Right ventricle myocardium superior (tissue), 1 donor: ENCODE data around the gene GNAI3. TPM values are rescaled to one million over a fixed set of nuclear protein-coding genes. Genes with fewer than 3 reads are reported as not detected.
A peak's percentile ranks its signal among the peaks of the same experiment; 100 is the strongest.

Experiments used
- ATAC-seq: fragments of 200-7000 bp; cut with Tn5 transposase; one replicate; pipeline ENCODE4 v1.9.1; 2020; ENCODE audit warnings: mild to moderate bottlenecking; ENCODE audit not compliant: poor library complexity
- DNase-seq: peaks from one replicate; pipeline ENCODE4 v3.0.0-alpha.2; 2020
- intact Hi-C: fragments of 100-400 bp; cut with DNase I; formaldehyde crosslinking; loops from one replicate; pipeline ENCODE4 v1.11.2; 2022
- total RNA-seq: library from RNA; stranded (reverse); fragmentation: NEBNext Ultra II Directional; extraction: Animal tissue kit (Norgen Biotek cat#: 25700); gene quantifications from one replicate; pipeline ENCODE4 v1.2.1, GENCODE V29; 2021
- donor health status: DM: no; HTN: yes; CAD: no; lungs with severe emphysema.

Gene GNAI3
- total RNA-seq, 1 donor from 2014 or later = 2.4 TPM

GRCh38 chr1:109521002-109521951 is 27.1 kb upstream of the GNAI3 start:
- ATAC-seq = peak; percentile 71
- DNase-seq = no peak
- intact Hi-C loops = loop anchor here (10.0 kb wide), 1 partner anchor 76 kb away; no protein-coding TSS in a partner anchor

DNA sequence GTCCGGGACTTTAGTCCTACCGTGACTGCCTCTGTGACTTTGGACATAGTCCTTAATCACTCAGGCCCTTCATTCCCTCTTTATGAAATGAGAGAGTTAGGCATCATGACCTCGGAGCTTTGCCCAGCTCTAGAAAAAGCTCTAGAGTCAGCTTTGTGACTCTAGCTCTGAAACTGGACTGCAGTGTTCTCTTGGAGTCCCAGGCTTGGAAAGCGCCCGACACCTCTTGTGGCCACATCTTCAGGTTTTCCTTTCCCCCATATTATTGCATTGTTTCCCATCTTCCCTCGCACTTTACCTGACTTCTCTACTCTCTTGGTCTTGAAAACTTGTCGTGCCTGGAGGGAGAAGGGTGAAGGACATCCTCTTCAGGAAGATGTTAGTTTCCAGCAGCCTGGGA is 26.4 kb upstream of the GNAI3 start:
- ATAC-seq (no peak), DNase-seq (no peak)
- intact Hi-C loops = loop anchor here (10.0 kb wide), 1 partner anchor 77 kb away; no protein-coding TSS in a partner anchor

GRCh38 chr1:109523706-109524105 is 24.7 kb upstream of the GNAI3 start:
- ATAC-seq (no peak), DNase-seq (no peak)
- intact Hi-C loops = loop anchor here (10.0 kb wide), 1 partner anchor 79 kb away; no protein-coding TSS in a partner anchor

DNA sequence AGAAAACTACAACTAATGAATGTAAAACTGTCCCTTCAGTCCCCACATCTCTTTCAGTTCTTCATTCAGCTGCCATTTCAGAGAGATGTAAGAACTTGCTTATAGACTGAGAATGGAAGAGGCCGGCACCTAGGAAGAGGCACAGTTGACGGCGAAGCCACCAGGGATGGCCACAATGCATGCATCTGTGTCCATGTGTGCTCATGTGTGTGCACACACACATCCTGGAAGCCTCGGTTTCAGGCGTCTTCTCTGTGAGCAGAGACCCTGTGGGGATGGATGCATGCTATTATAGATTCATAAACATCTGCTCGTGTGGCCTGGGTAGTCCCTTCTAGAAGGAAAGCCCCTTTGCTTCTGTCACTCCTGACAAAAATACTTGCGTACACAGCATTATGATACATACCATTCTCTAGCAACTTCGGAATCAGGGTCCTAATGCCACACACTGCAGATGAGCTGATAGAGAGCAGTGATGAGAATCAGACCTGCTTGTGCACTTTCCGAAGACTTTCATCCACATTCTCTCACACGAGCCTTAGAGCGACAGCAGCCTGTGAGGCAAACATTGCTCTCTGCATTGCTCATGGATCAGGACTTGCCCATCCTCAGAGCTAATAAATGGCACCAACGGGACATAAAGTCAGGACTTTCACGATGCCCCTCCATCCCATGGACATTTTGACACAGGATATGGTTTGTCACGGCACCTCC is 21.2 kb upstream of the GNAI3 start:
- ATAC-seq (no peak), DNase-seq (no peak)
- intact Hi-C loops = loop anchor here (10.0 kb wide), 1 partner anchor 82 kb away; no protein-coding TSS in a partner anchor

- intact Hi-C loops = loop anchor here (10.0 kb wide), 1 partner anchor 83 kb away; no protein-coding TSS in a partner anchor
- DNase-seq = no peak
- ATAC-seq = no peak
These were observed 20.3 kb upstream of the GNAI3 start for GRCh38 chr1:109527846-109528695.

- intact Hi-C loops = loop anchor here (10.0 kb wide), 1 partner anchor 84 kb away; no protein-coding TSS in a partner anchor
- DNase-seq (no peak), ATAC-seq (no peak)
These were observed 19.7 kb upstream of the GNAI3 start for GRCh38 chr1:109528712-109529111.

DNA sequence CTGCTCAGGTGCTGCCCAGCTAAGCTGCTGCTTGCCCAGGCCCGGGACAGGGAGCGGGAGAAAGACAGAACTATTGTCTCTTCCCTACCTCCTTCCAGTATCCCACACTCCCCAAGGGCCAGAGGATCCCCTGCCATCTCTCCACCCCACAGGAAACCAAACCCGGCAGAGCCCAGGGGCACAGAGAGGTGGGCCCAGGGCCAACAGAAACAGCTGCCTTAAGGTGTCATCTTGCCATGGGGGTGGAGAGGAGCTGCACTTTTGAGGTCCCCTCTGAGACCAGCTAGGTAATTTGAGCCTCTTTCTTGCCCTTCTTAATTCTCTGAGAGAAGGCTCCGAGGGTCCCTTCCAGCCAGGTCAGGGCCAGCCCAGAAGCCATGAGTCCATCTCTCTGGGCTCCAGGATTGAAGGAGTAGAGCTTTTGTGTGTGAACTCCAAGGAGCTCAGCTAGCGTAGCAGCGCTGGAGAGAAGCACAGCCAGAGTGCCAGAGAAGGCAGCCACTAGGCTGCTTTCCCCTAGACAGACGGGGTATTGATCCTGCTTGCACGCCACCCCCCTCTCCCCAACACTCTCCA is 18.4 kb upstream of the GNAI3 start:
- intact Hi-C loops = loop anchor here (10.0 kb wide), 2 partner anchors 85 to 255 kb away; no protein-coding TSS in a partner anchor
- ATAC-seq = no peak
- DNase-seq = no peak

DNA sequence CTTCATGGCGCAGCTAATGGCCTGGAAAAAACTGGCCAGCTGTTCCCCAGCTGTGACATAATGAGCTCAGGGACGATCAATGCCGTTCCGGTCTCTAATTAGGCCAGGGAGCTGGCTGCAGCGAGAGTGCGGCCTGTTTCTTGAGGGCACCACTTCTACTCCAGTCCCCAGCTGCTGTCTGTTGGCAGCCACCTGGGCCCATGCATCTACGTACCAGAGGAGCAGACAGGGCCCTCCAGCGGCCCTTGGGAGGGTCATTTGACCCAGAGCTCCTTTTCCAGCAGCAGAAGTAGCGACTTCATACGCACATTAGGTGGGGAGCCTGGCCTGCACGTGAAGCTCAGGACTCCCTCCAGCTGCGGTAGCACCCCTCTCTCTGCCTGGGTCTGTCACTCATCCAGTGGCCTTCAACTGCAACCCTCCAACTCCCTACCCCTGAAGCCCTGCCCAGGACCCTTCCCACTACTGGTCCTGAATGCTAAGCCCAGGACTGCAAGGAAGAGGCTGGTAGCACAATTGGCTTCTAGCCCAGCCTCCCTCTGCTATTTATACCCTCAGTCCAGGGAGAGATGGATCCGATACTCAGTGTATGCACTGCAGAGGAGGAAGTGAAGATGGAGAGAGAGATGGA is 17.8 kb upstream of the GNAI3 start:
- DNase-seq (no peak), ATAC-seq (no peak)
- intact Hi-C loops = loop anchor here (10.0 kb wide), 1 partner anchor 256 kb away; no protein-coding TSS in a partner anchor

DNA sequence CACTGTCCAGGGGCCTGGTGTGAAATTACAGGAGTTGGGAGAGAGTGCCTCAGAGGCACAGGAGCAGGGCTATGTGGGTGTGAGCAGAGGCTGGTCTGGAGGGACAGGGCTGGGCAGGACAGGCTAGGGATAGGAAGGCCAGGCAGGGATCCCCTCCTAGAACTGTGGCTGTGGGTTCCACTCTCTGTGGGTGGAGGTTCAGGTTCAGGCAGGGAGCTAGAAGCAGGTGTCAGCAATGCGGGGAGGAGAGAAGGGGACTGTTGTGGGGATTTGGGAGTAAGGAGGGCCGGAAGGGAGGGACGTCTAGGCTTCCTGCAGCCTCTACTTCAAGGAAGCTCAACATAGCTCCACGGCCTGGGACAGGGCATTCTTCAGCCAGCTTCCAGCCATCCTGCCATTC is 17.0 kb upstream of the GNAI3 start:
- no peak for DNase-seq
- ATAC-seq = no peak
- intact Hi-C loops = loop anchor here (10.0 kb wide), 1 partner anchor 257 kb away; no protein-coding TSS in a partner anchor

DNA sequence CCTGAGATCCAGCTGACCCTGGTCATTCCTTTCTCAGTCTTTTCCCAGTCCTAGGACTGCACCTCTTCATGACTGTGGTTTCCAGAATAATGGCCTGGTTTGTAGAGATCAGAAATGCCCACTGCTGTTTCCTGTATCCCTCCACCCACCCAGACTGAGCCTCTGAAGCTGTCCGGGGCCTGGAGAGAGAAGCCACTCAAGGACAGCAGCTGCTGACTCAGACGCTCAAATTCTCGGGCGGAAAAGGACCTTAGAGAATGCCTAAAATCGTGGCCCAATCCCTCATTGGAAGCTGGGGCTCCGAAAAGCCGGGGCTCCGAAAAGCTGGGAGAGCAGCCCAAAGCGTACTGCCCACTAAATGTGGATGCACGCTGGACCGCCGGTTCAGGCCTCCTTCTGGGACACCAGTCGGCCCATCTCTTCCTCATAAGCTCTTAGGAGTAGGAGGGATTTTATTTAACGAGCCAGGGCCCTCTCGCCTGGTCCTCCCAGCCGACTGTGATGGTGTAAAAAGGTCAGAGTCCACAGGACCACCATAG is 16.5 kb upstream of the GNAI3 start:
- ATAC-seq (no peak), DNase-seq (no peak)
- intact Hi-C loops = loop anchor here (2.0 to 10.0 kb wide), 2 partner anchors 41 to 257 kb away; no protein-coding TSS in a partner anchor

DNA sequence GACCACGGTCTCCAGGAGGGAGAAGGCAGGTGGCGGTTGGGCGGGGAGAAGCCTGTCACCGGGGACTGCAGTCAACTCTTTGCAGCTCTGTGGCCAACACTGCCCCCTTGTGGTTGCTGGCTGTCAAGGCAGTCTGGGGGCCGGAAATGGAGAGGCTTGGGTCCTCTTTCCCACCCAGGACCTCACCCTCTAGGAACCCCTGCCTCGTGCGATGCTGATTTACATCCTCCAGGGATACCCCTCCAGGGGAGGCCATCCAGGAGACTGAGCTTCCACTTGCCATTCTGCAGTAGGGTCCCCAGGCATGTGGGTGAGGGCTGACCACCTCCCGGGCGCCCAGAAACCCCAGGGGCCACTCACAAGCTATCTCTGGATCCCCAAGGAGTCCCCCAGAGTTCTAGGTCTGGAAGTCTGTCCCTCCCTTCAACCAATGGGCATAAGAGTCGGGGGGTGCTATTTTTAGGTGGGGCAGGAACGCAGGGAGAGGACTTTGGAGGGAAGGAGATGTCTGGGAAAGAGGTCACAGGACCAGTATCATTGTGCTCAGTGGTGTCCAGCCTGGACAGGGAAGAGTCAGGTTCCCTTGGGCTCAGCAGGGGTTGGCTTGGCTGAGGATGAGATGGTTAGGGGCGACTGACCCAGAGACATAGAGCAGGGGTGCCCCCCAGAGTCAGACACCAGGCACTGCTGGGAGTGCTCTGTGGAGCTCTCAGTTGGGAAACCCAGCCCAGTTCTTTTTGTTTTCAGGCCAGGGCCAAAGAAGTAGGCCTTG is 15.9 kb upstream of the GNAI3 start:
- ATAC-seq = peak; percentile 80
- DNase-seq = peak; percentile 89
- intact Hi-C loops = loop anchor here (2.0 to 10.0 kb wide), 2 partner anchors 42 to 258 kb away; no protein-coding TSS in a partner anchor

GRCh38 chr1:109534307-109534858 is 14.0 kb upstream of the GNAI3 start:
- intact Hi-C loops = loop anchor here (10.0 kb wide), 1 partner anchor 260 kb away; no protein-coding TSS in a partner anchor
- DNase-seq = no peak
- no peak for ATAC-seq

DNA sequence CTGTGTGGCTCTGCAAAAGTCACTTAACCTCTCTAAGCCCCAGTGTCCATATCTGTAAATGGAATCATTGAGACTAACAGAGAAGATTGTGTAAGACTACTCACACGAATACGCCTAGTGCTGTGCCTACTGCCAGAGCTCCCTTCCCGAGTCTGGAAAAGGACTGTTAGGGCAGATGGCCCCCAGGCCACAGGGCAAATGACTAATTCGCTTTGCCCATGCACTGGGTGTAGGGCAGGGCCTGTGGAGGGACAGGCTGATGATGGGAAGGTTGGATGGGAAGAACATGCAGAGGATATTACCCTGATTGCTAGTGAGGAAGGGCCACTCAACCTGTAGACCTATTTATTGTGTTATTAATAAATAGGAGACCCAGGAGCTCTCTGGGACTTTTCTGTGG is 12.9 kb upstream of the GNAI3 start:
- DNase-seq (no peak), ATAC-seq (no peak)
- intact Hi-C loops = loop anchor here (10.0 kb wide), 1 partner anchor 261 kb away; no protein-coding TSS in a partner anchor

GRCh38 chr1:109535971-109536491 is 12.4 kb upstream of the GNAI3 start:
- ATAC-seq (peak; percentile 79), DNase-seq (peak; percentile 64)
- intact Hi-C loops = loop anchor here (10.0 kb wide), 1 partner anchor 261 kb away; no protein-coding TSS in a partner anchor

DNA sequence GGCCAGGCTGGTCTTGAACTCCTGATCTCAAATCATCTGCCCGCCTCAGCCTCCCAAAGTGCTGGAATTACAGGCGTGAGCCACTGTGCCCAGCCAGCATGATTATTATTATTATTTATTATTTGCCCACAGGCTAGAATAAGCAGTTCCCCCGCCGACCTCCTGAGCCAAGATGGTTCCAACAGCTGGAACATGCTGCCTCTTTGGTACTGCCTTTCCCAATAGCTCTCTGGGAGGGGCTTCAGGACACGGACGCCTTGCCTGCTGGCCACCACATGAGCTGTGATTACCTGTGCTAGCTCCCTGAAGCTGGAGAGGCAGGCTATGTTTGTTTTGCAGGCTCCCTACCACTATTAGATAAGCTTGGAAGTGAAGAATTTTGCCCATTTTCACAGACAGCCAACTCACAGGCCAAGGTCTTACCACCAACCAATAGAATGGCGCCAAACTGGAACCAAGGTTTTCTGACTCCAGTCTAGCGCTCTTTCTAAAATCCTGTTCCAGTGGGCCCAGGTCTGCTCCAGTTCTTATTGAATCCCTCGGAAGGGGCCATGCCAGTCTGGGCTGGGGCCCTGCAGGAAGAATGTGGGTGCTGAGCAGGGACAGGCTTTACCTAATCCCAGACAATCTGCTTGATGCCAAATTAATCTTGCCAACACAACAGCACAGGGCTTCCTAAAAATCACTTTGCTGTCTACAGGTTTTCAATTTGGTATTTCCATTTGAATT is 10.8 kb upstream of the GNAI3 start:
- DNase-seq (no peak), ATAC-seq (no peak)
- intact Hi-C loops = loop anchor here (10.0 kb wide), 1 partner anchor 263 kb away; no protein-coding TSS in a partner anchor
